K562 (cell line): ENCODE data around the gene PIK3CB. TPM values are rescaled to one million over a fixed set of nuclear protein-coding genes. Genes with fewer than 3 reads are reported as not detected.
A peak's percentile ranks its signal among the peaks of the same experiment; 100 is the strongest.

Experiments
- ATAC-seq: fragments of 200-7000 bp; cut with Tn5 transposase; 3 replicates; pipeline ENCODE4 v1.9.1; 2020; ENCODE audit warnings: moderate library complexity
- BruUV-seq: library from RNA; stranded (reverse); fragments of 400-500 nt; replicated peaks from 2 replicates; lab custom pipeline; 2021; lab: Mats Ljungman, UMichigan
- CTCF ChIA-PET: fragments of 300-600 bp; formaldehyde crosslinking; extraction: SDS; loops from one replicate; lab custom pipeline; 2021; ENCODE audit warnings: low intra/inter-chr PET ratio; lab: Yijun Ruan, JAX
- POLR2A ChIA-PET: fragments of 300-600, 350-650 bp; sonication (Branson Sonifier 250); formaldehyde crosslinking; extraction: SDS; loops from one replicate; lab custom pipeline; 2021; ENCODE audit warnings: antibody characterized with exemption, inconsistent platforms; lab: Yijun Ruan, JAX
- DNase-seq, 4 experiments: peaks; one replicate each; pipeline versions ENCODE4 v3.0.0 to v3.0.0-alpha.2; 2011 to 2018; ENCODE audit warnings: low spot score in 3 of 4, mixed read lengths in 3 of 4; ENCODE audit errors: extremely low read depth in 1 of 4
- FAIRE-seq: peaks from 2 replicates; lab custom pipeline; 2011; peaks lifted over from hg19 to GRCh38; lab: Jason Lieb, UNC
- H2AFZ ChIP-seq: 2 replicates; pipeline ENCODE4 v1.6.0; 2011; ENCODE audit warnings: low read depth, low read length, control low read depth, inconsistent platforms
- H3K27ac ChIP-seq: fragments of 200-600 bp; 3 replicates; pipeline ENCODE4 v1.8.0; 2011; ENCODE audit warnings: low read depth, mild to moderate bottlenecking, control low read depth, inconsistent platforms, low read length, moderate library complexity, mixed read lengths; ENCODE audit errors: extremely low read depth
- H3K27me3 ChIP-seq, 2 experiments: fragments of 300-600 bp in 1 of 2; 2 replicates in 1 of 2; 3 replicates in 1 of 2; pipeline versions ENCODE4 v1.6.0 to v1.8.0; 2011; ENCODE audit warnings: inconsistent platforms in 2 of 2, low read length in 2 of 2, mild to moderate bottlenecking in 1 of 2, mixed read lengths in 1 of 2, moderate library complexity in 1 of 2; ENCODE audit not compliant: control insufficient read depth in 2 of 2, insufficient read depth in 2 of 2
- H3K36me3 ChIP-seq: fragments of 300-600 bp; 3 replicates; pipeline ENCODE4 v1.8.0; 2011; ENCODE audit warnings: mild to moderate bottlenecking, low read length, inconsistent platforms; ENCODE audit not compliant: control insufficient read depth, insufficient read depth
- H3K4me1 ChIP-seq, 2 experiments: fragments of 200-600 bp in 1 of 2; replicated peaks in 1 of 2; 2 replicates in 1 of 2; 3 replicates in 1 of 2; pipeline versions ENCODE4 v1.5.1 to v1.8.0; 2011; ENCODE audit warnings: inconsistent platforms in 2 of 2, low read length in 2 of 2, mild to moderate bottlenecking in 1 of 2, mixed read lengths in 1 of 2, moderate library complexity in 1 of 2; ENCODE audit not compliant: control insufficient read depth in 2 of 2, insufficient read depth in 2 of 2
- H3K4me2 ChIP-seq: 2 replicates; pipeline ENCODE4 v1.6.1; 2011; ENCODE audit warnings: low read length, control low read depth, inconsistent platforms, mixed read lengths; ENCODE audit not compliant: insufficient read depth
- H3K4me3 ChIP-seq: fragments of 200-600 bp; sonication (generic), shearing (Covaris generic); 2 replicates; pipeline ENCODE4 v1.5.1; 2016; ENCODE audit warnings: control low read depth, inconsistent platforms
- H3K79me2 ChIP-seq: fragments of 200-600 bp; 3 replicates; pipeline ENCODE4 v1.8.0; 2011; ENCODE audit warnings: low read length, inconsistent platforms; ENCODE audit not compliant: control insufficient read depth, insufficient read depth
- H3K9ac ChIP-seq, 2 experiments: 2 replicates each; pipeline versions ENCODE4 v1.6.0 to v1.6.1; 2011; ENCODE audit warnings: low read depth in 2 of 2, low read length in 2 of 2, control low read depth in 1 of 2, inconsistent platforms in 1 of 2, mild to moderate bottlenecking in 1 of 2, mixed read lengths in 1 of 2; ENCODE audit not compliant: insufficient read depth in 1 of 2
- H3K9me1 ChIP-seq: one replicate; pipeline ENCODE4 v1.6.0; 2011; ENCODE audit warnings: inconsistent platforms, mild to moderate bottlenecking, low read length, moderate library complexity; ENCODE audit not compliant: control insufficient read depth, insufficient read depth
- H3K9me3 ChIP-seq: replicated peaks from 2 replicates; pipeline ENCODE4 v1.5.1; 2011; ENCODE audit warnings: low read depth, low read length, inconsistent platforms; ENCODE audit not compliant: control insufficient read depth, insufficient read depth
- H4K20me1 ChIP-seq: replicated peaks from 2 replicates; pipeline ENCODE4 v1.6.1; 2011; ENCODE audit warnings: low read length, inconsistent platforms, mixed read lengths; ENCODE audit not compliant: control insufficient read depth, insufficient read depth
- CCAR2 ChIP-seq: fragments of 200-400 bp; formaldehyde crosslinking; IDR thresholded peaks from 2 replicates; pipeline ENCODE4 v1.6.1; 2017; ENCODE audit warnings: mild to moderate bottlenecking, low read depth, low read length
- CREB3L1 ChIP-seq: fragments of 450-650 bp; IDR thresholded peaks from 2 replicates; pipeline ENCODE4 v1.6.1; 2014; ENCODE audit warnings: low read depth, mild to moderate bottlenecking, moderate library complexity, borderline replicate concordance
- MYBL2 ChIP-seq, 2 experiments: fragments of 450-650 bp in 1 of 2; sonication (generic) in 1 of 2; formaldehyde crosslinking in 1 of 2; IDR thresholded peaks; 2 replicates each; pipeline versions ENCODE4 v1.6.1 to v1.8.1; 2017 to 2022; ENCODE audit warnings: borderline replicate concordance in 1 of 2, inconsistent platforms in 1 of 2, low read depth in 1 of 2, mild to moderate bottlenecking in 1 of 2, missing genetic modification reagents in 1 of 2, moderate library complexity in 1 of 2
- RFX1 ChIP-seq: fragments of 450-650 bp; IDR thresholded peaks from 2 replicates; pipeline ENCODE4 v1.6.1; 2016; ENCODE audit warnings: mild to moderate bottlenecking, moderate library complexity
- WGBS: fragments of 100-300 bp; shearing (Covaris generic); methylation state at CpG from one replicate; pipeline ENCODE4 v1.1.6; 2016; ENCODE audit warnings: low coverage, mixed read lengths; ENCODE audit not compliant: insufficient coverage; ENCODE audit errors: missing lambda C conversion rate; 5-methylcytosine and 5-hydroxymethylcytosine counted together
- in situ Hi-C: fragments of 300-500 bp; cut with MboI; formaldehyde crosslinking; loops from 4 replicates; pipeline ENCODE4 v1.15.0; 2018; ENCODE audit warnings: inconsistent platforms, mixed read lengths
- intact Hi-C: fragments of 100-400 bp; cut with micrococcal nuclease; formaldehyde crosslinking; loops from 2 replicates; pipeline ENCODE4 v1.14.2; 2022
- polyA plus RNA-seq, 8 experiments: library from polyadenylated mRNA; depleted of rRNA in 4 of 8; stranded (reverse) in 5 of 8; unstranded in 3 of 8; fragments of >200 nt; fragmentation: Nextera tagmentation in 2 of 8; fragmentation: Illumina TruSeq in 1 of 8; extraction: Ambion mirVana in 2 of 8; extraction: Trizol in 1 of 8; gene quantifications; 2 replicates each; pipeline versions ENCODE4 v1.2.1 to v1.2.3, GENCODE V29; 2011 to 2014; ENCODE audit warnings: inconsistent platforms in 1 of 8, missing spikeins in 1 of 8
- total RNA-seq, 7 experiments: library from RNA; depleted of rRNA in 6 of 7; stranded (reverse); fragments of >200 nt in 6 of 7; fragmentation: Illumina TruSeq in 2 of 7; extraction: Trizol in 2 of 7; gene quantifications; 2 replicates each; pipeline versions ENCODE4 v1.2.1 to v1.2.3, GENCODE V29; 2011 to 2021; ENCODE audit warnings: low replicate concordance in 1 of 7

The PIK3CB gene
- total and polyA plus RNA-seq, 9 of the 15 experiments (the other 6 are each of a cell fraction or from before 2014, with no cell fraction given), result 15.3 to 62.6 (median 28.3) TPM

GRCh38 chr3:138867996-138868395, 33.3 kb upstream of the PIK3CB start:
- no TSS peak for BruUV-seq
- WGBS, result 13% methylated on average over 1 of the region's 1 CpG
- H3K27ac ChIP-seq, result no peak overlapping the region
- H3K9ac ChIP-seq, result no peak overlapping the region
- no peak for ATAC-seq
- H3K27me3 ChIP-seq, result no peaks in the 10 kb centered on the region
- no peaks in the 10 kb centered on the region for H3K79me2 ChIP-seq
- H3K4me1 ChIP-seq, result peaks cover 11 to 13% of the 10 kb centered on the region in 2 experiments; a peak in 4 of 5 replicates
- ChIA-PET POLR2A (no interaction called here), CTCF (no interaction called here)
- no peaks in the 10 kb centered on the region for H3K9me1 ChIP-seq
- no peak overlapping the region for H3K4me2 ChIP-seq
- in situ Hi-C loops (no loop called here), intact Hi-C loops (no loop called here)
- H3K4me3 ChIP-seq, result no peak overlapping the region
- H3K9me3 ChIP-seq, result no peaks in the 10 kb centered on the region
- no peak for FAIRE-seq
- no peak for DNase-seq
- H3K36me3 ChIP-seq, result no peaks in the 10 kb centered on the region
- H4K20me1 ChIP-seq, result no peaks in the 10 kb centered on the region
- TF ChIP-seq RFX1, result peak; percentile 42
- TF ChIP-seq CREB3L1, result no peak
- no peak for TF ChIP-seq CCAR2
- TF ChIP-seq MYBL2 (IDR thresholded peaks at IDR 0.05; ENCODE audit: low read depth), result no peak
- no peak for TF ChIP-seq MYBL2 (CRISPR knock-in tag; IDR thresholded peaks at IDR 0.05; ENCODE audit: borderline replicate concordance)
- TF ChIP-seq, all 486 proteins: peak for 1
- peak overlapping the region; percentile 57 for H2AFZ ChIP-seq
